ENCODE measurements around the gene PDIK1L.

Gene PDIK1L

DNA sequence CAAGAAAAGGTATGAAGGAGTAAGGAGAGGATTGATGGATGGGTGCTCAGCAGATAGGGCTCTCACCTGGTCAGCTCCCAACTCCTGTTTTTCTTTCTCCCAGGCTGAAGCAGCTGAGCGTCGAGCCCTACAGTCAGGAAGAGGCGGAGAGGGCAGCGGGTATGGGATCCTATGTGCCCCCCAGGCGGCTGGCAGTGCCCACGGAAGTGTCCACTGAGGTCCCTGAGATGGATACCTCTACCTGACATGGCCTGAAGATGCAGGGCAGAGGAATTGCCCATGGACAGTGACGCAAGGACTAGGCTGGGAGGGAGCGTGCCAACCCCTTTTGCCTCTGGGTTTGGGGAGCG is 58.8 kb downstream of the PDIK1L start:
- H3K27me3 ChIP-seq: no peaks in the 10 kb centered on the region
- H3K4me3 ChIP-seq (ENCODE audit: low read depth, low read length): peak overlapping the region; percentile 75
- DNase-seq: no peak
- TF ChIP-seq, protein P1, sequence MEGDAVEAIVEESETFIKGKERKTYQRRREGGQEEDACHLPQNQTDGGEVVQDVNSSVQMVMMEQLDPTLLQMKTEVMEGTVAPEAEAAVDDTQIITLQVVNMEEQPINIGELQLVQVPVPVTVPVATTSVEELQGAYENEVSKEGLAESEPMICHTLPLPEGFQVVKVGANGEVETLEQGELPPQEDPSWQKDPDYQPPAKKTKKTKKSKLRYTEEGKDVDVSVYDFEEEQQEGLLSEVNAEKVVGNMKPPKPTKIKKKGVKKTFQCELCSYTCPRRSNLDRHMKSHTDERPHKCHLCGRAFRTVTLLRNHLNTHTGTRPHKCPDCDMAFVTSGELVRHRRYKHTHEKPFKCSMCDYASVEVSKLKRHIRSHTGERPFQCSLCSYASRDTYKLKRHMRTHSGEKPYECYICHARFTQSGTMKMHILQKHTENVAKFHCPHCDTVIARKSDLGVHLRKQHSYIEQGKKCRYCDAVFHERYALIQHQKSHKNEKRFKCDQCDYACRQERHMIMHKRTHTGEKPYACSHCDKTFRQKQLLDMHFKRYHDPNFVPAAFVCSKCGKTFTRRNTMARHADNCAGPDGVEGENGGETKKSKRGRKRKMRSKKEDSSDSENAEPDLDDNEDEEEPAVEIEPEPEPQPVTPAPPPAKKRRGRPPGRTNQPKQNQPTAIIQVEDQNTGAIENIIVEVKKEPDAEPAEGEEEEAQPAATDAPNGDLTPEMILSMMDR (IDR thresholded peaks at IDR 0.05; ENCODE audit: low read depth, low read length): no peak
- no peaks in the 10 kb centered on the region; the same call in 1 of the 2 replicates for H3K4me1 ChIP-seq
- H3K9me3 ChIP-seq: no peaks in the 10 kb centered on the region
- H3K36me3 ChIP-seq: 0 out of 2 replicates have a peak, but pooled peaks cover 3% of the 10 kb centered on the region

DNA sequence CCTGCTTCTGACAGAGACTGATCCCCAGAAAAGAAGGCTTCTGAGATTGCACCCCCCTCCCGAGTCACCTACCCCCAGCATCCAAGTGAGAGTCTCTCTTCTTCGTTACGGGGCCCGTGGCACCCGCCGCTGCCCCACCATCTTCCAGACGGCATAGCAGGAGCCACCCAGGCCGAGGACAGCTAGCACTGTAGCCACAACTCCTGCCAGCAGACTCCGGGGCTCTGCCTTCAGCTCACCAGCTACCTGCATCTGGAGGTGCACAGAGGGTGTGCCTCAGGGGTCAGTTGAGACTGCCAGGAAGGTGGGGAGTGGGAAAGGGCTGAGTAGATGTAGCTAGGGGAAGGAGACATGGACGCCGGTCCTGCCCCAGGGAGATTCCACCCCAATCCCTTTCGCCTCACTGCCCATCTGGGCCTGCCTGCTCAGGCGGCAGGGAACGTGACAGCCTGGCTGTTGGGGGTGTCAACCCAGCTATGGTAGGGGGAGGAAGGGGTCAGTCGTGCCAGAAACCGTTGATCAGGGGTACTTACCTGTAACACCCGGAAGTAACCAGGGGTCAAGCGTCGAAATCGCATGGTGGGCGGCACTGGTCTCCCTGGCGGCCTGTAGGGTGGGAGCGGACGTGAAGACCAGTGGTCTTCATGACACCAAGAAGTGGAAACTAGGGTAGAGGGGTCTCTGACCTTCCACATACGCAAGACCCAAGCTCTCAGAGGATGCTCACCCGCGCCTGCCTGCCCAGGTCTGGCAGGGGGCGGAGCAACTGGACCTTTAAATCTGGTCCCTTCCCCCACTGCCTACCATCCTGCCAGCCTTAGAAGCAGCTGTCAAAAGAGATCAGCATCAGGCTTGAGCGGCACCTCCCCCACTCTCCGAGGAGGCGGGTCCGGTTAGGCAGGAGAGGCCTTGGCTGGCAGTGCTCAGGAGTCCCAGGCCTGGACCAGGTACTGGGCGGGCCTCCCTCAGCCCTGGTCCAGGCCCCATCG is 59.8 kb downstream of the PDIK1L start, which contains the start of gene ZNF593OS:
TSS of gene ZNF593OS (minus strand) at position 749 of the 989 bp plus-strand sequence. CDS start at position 578, 171 bp downstream.
- Histone ChIP-seq H3K4me1 (no peaks in the 10 kb centered on the region; the same call in 1 of the 2 replicates), H3K27me3 (no peaks in the 10 kb centered on the region), H3K4me3 (ENCODE audit: low read depth, low read length) (peak within 1 kb of the TSS; percentile 75), H3K36me3 (0 out of 2 replicates have a peak, but pooled peaks cover 3% of the 10 kb centered on the region), H3K9me3 (no peaks in the 10 kb centered on the region)
- no peak for DNase-seq
- TF ChIP-seq, protein P1 (IDR thresholded peaks at IDR 0.05; ENCODE audit: low read depth, low read length): no peak
